GM10266 (cell line): Measurements from ENCODE around the gene NHSL2.

Source experiments
- DNase-seq: peaks from one replicate; pipeline ENCODE4 v3.0.0; 2012; ENCODE audit errors: extremely low spot score
- CTCF ChIP-seq: IDR thresholded peaks from 2 replicates; pipeline ENCODE4 v1.5.1; 2012; ENCODE audit warnings: mild to moderate bottlenecking, low read depth; ENCODE audit not compliant: control insufficient read depth, insufficient read depth; ENCODE audit errors: missing control alignments

The NHSL2 gene

GRCh38 chrX:72126539-72127140 lies 216.0 kb downstream of the NHSL2 start:
- TF ChIP-seq CTCF, result peak; percentile 75
- DNase-seq, result peak; percentile 71

GRCh38 chrX:72127332-72127731 lies 216.7 kb downstream of the NHSL2 start:
- no peak for TF ChIP-seq CTCF

GRCh38 chrX:72128183-72128834 lies 217.7 kb downstream of the NHSL2 start:
- DNase-seq, result no peak
- no peak for TF ChIP-seq CTCF

More at GRCh38 chrX:72127332-72127731, 216.7 kb downstream of the NHSL2 start:
- DNase-seq, result no peak

GRCh38 chrX:72128881-72129280 lies 218.2 kb downstream of the NHSL2 start:
- DNase-seq, result no peak
- peak; percentile 3 for TF ChIP-seq CTCF

GRCh38 chrX:72129661-72130060 lies 219.0 kb downstream of the NHSL2 start:
- no peak for DNase-seq
- TF ChIP-seq CTCF, result no peak

- no peak for TF ChIP-seq CTCF
- DNase-seq, result no peak
These were observed 219.6 kb downstream of the NHSL2 start for GRCh38 chrX:72130156-72130761.

GRCh38 chrX:72130762-72131250 lies 220.2 kb downstream of the NHSL2 start:
- TF ChIP-seq CTCF, result no peak
- DNase-seq, result no peak
